IMR-90 (cell line): ENCODE results near the gene PSMB5.

Source experiments
- CTCF ChIP-seq: conservative IDR thresholded peaks from 2 replicates; pipeline ENCODE4 v1.5.1; 2012; ENCODE audit warnings: mild to moderate bottlenecking, low read depth, low read length, improper control_type of control experiment
- ELK1 ChIP-seq: fragments of 150-350 bp; IDR thresholded peaks from 2 replicates; pipeline ENCODE4 v1.6.1; 2016; ENCODE audit warnings: low read depth, mild to moderate bottlenecking, low read length, moderate library complexity, borderline replicate concordance
- FOS ChIP-seq: fragments of 150-350 bp; IDR thresholded peaks from 2 replicates; pipeline ENCODE4 v1.6.1; 2016; ENCODE audit warnings: low read depth, low read length
- MXI1 ChIP-seq: IDR thresholded peaks from 2 replicates; pipeline ENCODE4 v1.6.1; 2012; ENCODE audit warnings: low read depth, mild to moderate bottlenecking, low read length, moderate library complexity, borderline replicate concordance
- NFE2L2 ChIP-seq: fragments of 150-350 bp; IDR thresholded peaks from 2 replicates; pipeline ENCODE4 v1.6.1; 2016; ENCODE audit warnings: low read depth, mild to moderate bottlenecking, low read length
- POLR2A ChIP-seq: IDR thresholded peaks from 2 replicates; pipeline ENCODE4 v1.6.1; 2012; ENCODE audit warnings: mild to moderate bottlenecking, low read depth, low read length
- RAD21 ChIP-seq: IDR thresholded peaks from 2 replicates; pipeline ENCODE4 v1.6.1; 2012; ENCODE audit warnings: low read length, improper control_type of control experiment
- RFX5 ChIP-seq: IDR thresholded peaks from 2 replicates; pipeline ENCODE4 v1.8.0; 2012; ENCODE audit warnings: low read depth, mild to moderate bottlenecking, low read length, moderate library complexity
- SMC3 ChIP-seq: fragments of 150-350 bp; IDR thresholded peaks from 2 replicates; pipeline ENCODE4 v1.6.1; 2016; ENCODE audit warnings: low read depth, mild to moderate bottlenecking, antibody characterized with exemption, low read length, moderate library complexity
- USF2 ChIP-seq: fragments of 150-350 bp; IDR thresholded peaks from 2 replicates; pipeline ENCODE4 v1.6.1; 2017; ENCODE audit warnings: mild to moderate bottlenecking, antibody characterized with exemption, low read length, low read depth

- TF ChIP-seq CTCF (no peak), MXI1 (no peak), NFE2L2 (no peak), POLR2A (no peak), USF2 (no peak), SMC3 (no peak), FOS (no peak), ELK1 (no peak), RFX5 (no peak), RAD21 (no peak)
Measured at GRCh38 chr14:22981876-22982476, 52.7 kb downstream of the PSMB5 start.
